Ecto neural progenitor cell (in vitro differentiated cells): Measurements from ENCODE around the gene SBF2.
"Not testable (repeated sequence)": the region's sequence is repeated elsewhere in the genome, so short reads cannot be mapped to it uniquely, and the experiment has no call there.

Experiments used
- DNase-seq: peaks from one replicate; pipeline ENCODE4 v3.0.0-alpha.2; 2018; ENCODE audit warnings: low spot score

Gene SBF2

DNA sequence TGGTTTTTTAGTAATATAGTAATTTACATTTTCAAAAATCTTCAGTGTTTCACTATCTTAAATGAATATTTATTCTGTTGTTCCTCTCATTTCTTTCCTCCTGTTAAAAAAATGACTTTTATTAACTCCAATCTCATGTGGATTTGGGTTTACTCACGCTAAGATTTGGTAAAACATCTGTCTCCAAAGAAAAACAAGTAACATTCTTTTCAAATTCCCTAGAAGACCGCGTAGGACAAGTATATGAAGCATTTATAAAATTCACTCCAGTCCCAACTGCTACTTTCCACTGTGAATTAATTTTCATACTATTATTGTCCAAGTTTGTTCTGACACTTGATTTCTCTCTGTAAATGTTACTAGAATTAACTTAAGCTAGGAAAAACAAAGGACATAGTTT is 26.2 kb downstream of the SBF2 start:
- DNase-seq: no peak

DNA sequence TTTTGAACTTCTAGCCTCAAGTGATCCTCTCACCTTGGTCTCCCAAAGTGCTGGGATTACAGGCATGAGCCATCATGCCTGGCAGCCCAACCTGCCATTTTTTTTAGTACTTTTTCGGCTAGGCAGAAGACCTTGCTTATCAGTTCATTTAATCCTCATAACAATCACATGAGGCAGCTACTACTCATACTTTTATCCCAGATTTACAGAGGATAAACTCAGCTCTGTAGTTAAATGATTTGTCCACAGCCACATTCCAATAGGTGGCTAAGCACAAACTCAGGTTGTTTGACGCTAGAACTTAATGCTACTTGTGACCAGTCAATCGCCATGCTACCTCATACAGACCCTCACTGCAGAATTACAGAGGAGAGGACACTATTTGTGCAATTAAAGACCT is 28.1 kb downstream of the SBF2 start:
- DNase-seq: no peak

DNA sequence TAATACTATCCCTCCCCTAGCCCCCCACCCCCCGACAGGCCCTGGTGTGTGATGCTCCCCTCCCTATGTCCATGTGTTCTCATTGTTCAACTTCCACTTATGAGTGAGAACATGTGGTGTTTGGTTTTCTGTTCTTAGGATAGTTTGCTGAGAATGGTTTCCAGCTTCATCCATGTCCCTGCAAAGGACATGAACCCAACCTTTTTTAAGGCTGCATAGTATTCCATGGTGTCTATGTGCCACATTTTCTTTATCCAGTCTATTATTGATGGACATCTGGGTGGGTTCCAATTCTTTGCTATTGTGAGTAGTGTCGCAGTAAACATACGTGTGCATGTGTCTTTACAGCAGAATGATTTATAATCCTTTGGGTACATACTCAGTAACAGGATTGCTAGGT is 29.3 kb downstream of the SBF2 start:
- DNase-seq: not testable (repeated sequence)

DNA sequence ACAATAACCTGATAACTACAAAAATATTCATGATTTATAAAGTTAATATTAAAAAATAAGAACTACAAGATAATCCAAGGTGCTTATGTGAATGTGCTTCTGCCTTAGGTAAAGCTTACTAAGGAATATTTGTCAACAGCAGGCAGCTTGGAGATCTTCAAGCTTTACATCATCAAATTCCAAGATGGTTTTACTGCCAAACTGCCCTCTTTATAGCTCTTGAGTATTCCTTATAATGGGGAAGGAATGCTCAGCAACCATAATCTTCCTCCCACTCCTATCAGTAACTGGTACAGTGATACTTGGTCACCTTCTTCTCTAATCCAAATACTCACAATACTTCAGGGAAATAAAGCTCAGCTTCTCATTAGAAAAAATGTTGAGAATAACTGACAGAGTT is 30.1 kb downstream of the SBF2 start:
- DNase-seq: no peak

DNA sequence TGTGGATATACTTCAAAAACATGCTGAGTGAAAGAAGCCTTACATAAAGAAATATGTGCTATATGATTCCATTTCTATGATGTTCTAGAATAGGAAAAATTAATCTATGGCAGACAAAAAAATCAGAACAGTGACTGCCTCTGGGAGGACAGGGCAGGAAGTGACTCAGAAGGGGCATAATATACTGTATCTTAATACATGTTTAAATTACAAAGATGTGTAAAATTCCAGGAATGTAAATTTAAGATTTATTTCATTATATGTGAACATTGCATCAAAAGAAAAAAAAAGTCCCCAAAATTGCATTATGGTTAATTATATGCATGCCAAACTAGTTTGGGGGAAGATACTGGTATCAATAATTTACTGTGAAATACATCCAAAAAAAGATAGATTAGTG is 32.2 kb downstream of the SBF2 start:
- DNase-seq: no peak

DNA sequence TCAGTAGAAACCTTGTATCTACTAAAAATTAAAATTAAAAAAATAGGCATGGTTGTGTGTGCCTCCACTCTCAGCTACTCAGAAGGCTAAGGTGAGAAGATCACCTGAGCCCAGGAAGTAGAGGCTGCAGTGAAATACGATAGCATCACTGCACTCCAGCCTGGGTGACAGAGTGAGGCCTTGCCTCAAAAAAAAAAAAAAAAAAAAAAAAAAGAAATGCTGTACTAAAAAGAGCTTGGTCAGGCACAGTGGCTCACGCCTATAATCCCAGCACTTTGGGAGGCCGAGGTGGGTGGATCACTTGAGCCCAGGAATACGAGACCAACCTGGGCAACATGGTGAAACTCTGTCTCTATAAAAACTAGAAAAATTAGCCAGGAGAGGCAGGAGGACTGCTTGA is 36.5 kb downstream of the SBF2 start:
- no peak for DNase-seq

DNA sequence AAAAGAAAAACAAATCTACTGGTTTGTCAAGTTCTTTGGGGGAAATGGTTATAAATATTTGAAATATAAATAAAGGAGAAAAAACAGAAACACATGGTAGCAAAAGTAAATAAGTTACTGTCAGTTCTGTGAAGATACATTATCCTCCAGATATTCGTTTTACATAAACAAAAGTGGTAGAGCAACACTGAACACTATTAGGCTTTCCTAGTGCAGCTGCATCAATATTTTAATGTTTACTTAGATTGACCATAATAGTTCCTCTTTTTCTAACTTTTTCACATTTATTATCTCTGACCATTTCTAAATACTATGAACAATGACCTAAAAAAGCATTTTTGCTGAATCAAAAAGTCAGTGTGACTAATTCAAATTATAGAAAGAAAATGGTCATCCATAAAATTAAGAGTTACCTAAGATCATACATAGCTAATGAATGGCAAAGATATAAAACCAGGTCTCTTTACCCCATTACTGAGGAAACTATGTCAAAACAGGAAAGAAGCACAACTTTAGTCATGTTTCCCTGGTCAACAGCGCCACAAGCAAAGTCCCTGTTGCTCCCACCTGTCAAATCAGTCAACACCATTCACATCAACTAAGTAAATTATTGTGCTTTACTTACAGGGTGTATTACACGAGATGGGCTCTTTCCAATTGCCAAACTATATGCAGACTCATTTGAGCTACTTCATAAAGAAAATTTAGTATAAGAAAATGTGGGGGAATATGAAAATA is 38.5 kb downstream of the SBF2 start:
- DNase-seq: no peak

DNA sequence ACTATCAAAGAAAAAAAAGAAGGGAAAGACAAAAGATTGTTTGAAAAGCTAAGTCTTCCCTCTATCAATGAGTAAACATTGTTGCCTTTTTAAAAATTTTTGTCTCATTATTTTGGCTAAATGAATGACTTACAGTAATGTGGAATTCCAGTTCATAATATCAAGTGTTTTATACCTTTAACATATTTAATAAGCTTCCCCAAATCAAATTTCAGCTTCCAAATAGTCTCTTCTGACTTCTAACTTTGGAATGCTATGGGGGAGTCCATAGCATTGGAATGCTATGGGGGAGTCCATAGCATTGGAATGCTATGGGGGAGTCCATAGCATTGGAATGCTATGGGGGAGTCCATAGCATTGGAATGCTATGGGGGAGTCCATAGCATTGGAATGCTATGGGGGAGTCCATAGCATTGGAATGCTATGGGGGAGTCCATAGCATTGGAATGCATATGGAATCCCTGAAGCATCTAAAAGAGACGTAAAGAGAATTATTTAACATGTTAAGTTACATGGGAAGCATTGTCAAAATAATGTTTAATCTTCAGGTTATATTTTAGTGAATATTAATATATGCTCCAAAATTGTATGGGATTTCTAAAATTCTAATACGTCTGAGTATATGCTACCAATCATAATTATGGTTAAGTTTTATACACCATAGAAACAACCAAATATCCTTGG is 44.4 kb downstream of the SBF2 start:
- not testable (repeated sequence) for DNase-seq

DNA sequence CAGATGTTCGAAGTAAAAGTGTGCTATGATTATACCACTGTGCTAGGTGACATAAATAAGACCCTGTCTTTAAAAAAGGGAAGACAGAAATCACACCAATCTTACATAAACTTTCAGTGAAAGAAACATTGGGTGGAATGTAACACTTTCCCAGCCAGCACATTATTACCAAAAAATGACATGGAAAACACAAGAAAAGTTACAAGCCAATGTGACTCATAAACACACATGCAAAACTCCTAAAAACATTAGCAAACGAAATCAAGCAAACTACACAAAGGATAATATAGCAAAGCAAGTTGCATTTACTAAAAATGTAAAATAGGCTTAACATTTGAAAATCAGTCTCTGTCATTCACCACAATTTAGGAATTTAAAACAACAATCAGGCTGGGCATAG is 47.0 kb downstream of the SBF2 start:
- DNase-seq: no peak

DNA sequence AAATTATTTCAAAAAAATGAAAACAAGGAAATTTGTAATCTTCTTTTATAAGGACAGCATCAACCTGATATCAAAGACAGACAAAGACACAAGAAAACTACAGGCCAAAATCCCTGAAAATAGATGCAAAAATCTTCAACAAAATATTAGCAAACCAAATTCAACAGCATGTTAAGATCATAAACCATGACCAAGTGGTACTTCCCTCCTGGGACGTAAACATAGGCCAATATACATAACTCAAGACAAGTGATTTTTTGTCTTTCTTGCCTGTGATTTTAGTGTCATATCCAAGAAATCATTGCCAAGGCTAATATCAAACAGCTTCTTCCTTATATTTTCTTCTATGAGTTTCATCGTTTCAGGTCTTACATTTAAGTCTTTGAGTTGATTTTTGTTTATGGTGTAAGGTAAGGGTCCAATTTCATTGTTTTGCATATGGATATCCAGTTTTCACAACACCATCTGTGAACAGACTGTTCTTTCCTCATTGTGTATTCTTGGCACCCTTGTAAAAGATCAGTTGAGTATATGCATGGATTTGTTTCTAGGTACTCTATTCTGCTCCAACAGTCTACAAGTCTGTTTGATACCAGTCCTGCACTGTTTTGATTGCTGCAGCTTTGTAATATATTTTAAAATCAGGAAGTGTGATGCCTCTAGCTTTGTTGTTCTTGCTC is 50.0 kb downstream of the SBF2 start:
- DNase-seq: no peak

DNA sequence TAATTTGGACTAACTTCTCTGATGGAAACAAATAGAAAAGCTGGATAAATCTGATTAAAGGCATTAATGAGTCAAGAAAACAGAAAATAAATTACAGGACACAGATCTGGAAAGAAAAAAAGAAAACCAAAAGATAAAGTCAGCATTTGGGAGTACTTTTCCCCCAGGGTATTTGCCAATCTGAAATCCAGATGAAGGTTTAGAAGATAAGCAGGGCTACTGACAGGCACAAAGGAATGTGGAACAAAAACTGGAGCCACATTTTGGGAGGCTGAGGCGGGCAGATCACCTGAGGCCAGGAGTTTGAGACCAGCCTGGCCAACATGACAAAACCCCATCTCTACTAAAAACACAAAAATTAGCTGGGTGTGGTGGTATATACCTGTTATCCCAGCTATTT is 57.2 kb downstream of the SBF2 start:
- DNase-seq: no peak

DNA sequence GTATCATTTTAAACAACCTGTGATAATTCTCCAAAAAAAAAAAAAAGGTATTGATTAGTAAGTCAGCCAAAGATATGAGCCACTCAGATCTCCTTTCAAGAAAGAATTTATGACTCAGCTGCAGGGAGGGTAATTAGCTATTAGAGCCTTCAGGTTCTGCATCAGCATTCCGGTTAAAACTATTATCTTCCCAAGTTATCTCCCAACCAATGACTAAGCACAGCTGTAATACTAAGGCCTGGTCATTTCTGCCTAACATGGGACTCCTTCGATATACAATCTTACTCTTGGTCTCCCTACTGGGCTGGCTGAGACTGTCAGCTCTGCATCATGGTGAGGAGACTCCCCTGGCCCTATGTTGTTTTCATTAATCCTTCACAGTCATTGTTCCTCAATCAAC is 60.4 kb downstream of the SBF2 start:
- no peak for DNase-seq

DNA sequence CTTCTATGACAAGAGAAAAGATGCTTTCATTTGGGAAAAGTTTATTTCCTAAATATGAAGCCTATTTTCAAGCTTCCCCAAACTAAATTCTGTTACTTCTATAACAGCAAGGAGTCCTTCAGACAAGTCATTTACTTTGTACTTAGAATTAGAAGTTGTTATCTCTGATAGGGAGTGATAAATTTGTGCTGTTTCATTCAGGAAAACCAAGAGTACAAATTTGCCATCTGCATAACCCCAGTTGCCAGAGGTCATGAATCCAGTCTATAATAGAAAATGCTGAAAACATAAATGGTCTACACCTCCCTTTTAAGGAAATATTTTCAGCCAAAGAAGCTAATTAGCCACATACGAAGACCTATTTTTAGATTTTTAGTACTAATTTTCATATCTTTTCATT is 61.3 kb downstream of the SBF2 start:
- DNase-seq: no peak

DNA sequence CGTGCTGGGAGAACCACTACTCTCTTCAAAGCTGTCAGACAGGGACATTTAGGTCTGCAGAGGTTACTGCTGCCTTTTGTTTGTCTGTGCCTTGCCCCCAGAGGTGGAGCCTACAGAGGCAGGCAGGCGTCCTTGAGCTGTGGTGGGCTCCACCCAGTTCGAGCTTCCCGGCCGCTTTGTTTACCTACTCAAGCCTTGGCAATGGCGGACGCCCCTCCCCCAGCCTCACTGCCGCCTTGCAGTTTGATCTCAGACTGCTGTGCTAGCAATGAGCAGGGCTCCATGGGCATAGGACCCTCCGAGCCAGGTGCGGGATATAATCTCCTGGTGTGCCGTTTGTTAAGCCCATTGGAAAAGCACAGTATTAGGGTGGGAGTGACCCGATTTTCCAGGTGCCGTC is 62.2 kb downstream of the SBF2 start:
- not testable (repeated sequence) for DNase-seq

DNA sequence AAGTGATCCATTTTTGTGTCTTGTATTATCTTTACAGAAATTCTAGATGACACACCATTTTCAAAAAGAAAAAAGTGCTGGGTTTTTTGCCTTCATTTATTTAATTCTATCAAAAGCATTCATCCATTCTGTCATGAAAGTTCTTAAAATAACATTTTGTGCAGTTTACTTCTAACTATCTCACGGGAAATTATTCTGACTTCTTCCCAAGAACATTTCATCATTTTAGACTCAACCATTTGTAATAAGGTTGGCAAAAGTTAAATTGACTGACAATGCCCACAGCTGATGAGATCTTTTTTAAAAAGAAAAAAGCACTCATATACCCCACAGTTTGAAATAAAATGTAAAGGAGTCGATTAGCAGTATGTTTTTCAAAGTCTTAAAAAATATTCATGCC is 68.5 kb downstream of the SBF2 start:
- DNase-seq: no peak

DNA sequence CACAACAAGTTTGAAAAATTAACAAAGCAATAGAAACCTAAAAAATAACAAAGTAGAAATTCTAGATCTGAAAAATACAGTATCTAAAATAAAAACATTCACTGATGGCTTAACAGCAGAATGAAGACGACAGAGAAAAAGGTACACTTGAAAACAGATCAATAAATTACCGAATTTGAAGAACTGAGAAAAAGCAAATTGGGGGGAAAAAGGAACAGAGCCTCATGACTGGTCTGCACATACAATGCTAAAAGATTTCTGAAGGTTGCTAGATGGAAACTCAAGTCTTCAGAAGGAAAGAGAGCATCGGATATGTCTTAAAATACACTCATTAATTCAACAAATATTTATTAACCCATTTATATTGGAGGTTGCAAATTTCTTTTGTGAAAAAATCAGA is 71.6 kb downstream of the SBF2 start:
- no peak for DNase-seq

DNA sequence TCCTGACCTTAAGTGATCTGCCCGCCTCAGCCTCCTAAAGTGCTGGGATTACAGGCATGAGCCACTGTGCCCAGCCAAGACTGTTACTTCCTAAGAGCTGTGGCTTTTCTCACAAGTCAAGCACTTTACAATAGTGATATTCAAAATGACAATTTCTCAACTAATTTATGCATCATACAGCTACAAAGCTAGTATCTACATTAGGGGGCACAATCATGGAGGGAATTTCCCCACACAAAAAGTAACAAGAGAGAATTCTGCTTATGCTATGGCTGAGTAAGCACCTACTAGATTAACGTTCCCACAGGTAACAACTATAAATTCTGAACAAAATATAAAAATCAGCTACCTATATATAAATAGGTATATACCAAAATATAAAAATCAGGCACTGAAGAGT is 72.7 kb downstream of the SBF2 start:
- no peak for DNase-seq

DNA sequence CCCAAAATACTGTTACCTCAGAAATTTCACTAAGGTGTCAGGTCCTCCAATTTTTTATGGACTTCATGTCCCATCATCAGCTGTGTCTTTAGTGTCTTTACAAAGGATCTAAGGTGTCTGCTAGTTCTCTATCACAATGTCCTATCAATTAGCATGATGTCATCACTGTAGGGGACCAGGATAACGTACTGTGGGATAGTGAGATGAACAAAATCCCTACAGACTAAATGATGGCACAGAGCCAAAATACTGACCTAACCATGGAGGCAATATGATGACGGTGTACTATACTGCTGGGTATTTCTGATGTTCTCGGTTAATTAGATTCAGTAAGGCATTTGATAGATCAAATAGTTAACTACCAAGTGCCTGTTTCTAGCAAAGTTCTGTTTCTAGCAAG is 82.5 kb downstream of the SBF2 start:
- DNase-seq: no peak

DNA sequence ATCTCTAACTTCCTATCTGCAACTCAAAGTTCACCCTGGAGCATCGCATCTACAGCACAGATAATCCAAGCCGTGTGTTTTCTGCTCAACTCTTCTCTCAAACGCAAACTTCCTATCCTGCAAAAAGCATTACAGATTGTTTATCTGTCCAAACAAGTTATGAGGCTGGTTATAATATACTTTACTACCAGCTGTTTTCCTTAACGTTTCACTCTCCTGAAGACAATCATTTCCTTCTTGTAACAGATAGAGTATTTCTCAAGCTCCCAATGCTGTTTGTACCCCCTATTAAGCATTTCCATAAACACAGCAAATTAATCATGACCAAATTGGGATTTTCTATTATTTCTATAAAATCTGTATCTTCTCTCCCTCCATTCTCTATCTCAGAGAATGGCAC is 84.7 kb downstream of the SBF2 start:
- no peak for DNase-seq

DNA sequence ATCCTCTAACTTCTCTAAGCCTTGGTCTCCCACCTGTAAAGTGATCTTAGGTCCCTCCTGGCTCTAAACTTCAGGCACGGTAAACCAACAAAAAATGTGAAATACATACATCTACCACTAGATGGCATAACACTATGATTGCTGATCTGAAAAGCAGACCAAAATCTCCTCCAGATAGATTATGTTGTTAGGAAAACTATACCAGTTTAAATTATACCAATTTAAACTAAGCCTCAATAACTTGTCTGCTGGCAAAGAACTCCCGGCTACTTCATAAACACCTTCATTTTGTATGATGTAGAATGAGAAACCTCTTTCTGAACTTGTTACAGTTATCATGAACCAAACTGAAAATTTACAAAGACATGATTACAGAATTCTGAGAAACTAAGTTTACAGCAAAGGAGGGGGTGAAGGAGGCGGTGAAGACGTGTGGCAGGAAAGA is 85.9 kb downstream of the SBF2 start:
- no peak for DNase-seq

DNA sequence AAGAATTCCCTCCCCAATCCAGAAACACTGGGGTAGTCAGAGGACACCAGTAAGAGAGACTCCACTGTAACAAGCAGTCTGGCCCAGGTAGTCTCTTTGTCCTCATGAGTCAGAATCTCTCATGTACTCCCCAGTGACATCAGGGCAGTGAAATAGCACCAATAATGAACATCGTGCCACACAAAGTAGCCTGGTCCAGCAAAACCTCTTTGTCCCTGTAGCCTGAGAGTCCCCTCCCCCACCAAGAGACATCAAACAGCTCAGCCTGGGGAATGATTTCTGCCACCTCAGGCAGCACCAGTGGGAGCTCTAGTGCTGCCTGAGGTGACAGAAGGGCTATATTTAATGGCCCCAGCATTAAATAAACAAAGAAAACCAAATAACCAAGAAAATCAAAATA is 88.1 kb downstream of the SBF2 start:
- no peak for DNase-seq

DNA sequence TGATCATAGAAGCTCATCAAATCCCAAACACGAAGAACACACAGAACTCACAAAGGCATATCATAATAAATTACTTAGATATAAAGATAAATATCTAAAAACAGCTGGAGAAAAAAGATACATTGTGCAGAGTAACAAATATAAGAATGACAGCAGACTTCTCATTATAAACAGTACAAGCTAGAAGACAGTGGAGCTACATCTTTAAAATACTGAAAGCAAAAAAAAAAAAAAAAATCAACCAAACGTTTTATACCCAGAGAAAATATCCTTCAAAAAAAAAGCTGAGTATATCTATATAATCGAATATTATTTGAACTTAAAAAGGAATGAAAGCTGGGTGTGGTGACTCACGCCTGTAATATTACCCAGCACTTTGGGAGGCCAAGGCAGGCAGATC is 90.0 kb downstream of the SBF2 start:
- DNase-seq: no peak

DNA sequence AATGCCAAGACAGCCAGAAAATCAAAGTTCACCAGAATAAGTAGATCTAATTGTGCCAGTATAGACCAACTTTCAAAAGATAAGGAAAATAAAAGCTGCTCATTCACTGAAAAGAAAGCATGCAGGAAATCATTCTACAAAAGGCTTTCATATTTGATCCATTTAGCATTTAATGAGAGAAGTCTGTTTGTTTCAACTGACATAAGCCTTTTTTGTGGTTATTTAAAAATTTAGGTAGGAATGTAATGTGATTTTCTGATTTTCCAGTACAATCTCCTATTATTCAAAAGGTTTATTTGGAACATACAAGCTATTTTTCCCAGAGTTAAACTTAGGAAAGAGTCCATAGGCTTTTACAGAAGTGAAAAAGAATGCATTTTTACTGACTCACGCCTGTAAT is 92.7 kb downstream of the SBF2 start:
- DNase-seq: no peak
